Measurements from ENCODE around the gene SPATA32.

GRCh38 chr17:45274033-45274432 is 12.1 kb upstream of the SPATA32 start:
- no peak for TF ChIP-seq POLR2A (IDR thresholded peaks at IDR 0.05; ENCODE audit: low read depth)
- no peak for TF ChIP-seq CTCF (IDR thresholded peaks at IDR 0.05)
- TF ChIP-seq EP300 (IDR thresholded peaks at IDR 0.05), result no peak
